CD4-positive, alpha-beta T cell treated with Interleukin-2 at 100 ng/mL for 4 hours (primary cell): ENCODE data around the gene RBM26.

Experiments
- DNase-seq: peaks from one replicate; pipeline ENCODE4 v3.0.0-alpha.2; 2020; ENCODE audit warnings: low spot score

RBM26 gene

GRCh38 chr13:79405831-79406596 is at the start of gene RBM26:
RBM26 (minus strand) TSS chr13:79406255; CDS start chr13:79405774, 481 bp downstream.
- DNase-seq: peak; percentile 97

- no peak for DNase-seq
Observed at GRCh38 chr13:79455331-79455730, 49.3 kb upstream of the RBM26 start.

- DNase-seq: no peak
Observed at GRCh38 chr13:79452239-79452913, 46.3 kb upstream of the RBM26 start.

- peak; percentile 94 for DNase-seq
Observed at GRCh38 chr13:79451500-79451962, 45.5 kb upstream of the RBM26 start.

- DNase-seq: peak; percentile 46
Observed at GRCh38 chr13:79450110-79450509, 44.1 kb upstream of the RBM26 start.

GRCh38 chr13:79448413-79448812 is 42.4 kb upstream of the RBM26 start:
- peak; percentile 13 for DNase-seq

GRCh38 chr13:79447741-79448140 is 41.7 kb upstream of the RBM26 start:
- DNase-seq: no peak

- DNase-seq: no peak
Observed at GRCh38 chr13:79447141-79447540, 41.1 kb upstream of the RBM26 start.

GRCh38 chr13:79445968-79446645 is 40.1 kb upstream of the RBM26 start:
- DNase-seq: peak; percentile 8

GRCh38 chr13:79442706-79443105 is 36.7 kb upstream of the RBM26 start:
- DNase-seq: no peak

- no peak for DNase-seq
Observed at GRCh38 chr13:79442221-79442620, 36.2 kb upstream of the RBM26 start.

GRCh38 chr13:79440958-79441528 is 35.0 kb upstream of the RBM26 start:
- no peak for DNase-seq

GRCh38 chr13:79439275-79439674 is 33.2 kb upstream of the RBM26 start:
- DNase-seq: no peak

GRCh38 chr13:79435561-79435990 is 29.5 kb upstream of the RBM26 start:
- DNase-seq: no peak

GRCh38 chr13:79434556-79434955 is 28.5 kb upstream of the RBM26 start:
- no peak for DNase-seq

- no peak for DNase-seq
Observed at GRCh38 chr13:79432992-79433391, 26.9 kb upstream of the RBM26 start.

GRCh38 chr13:79432086-79432485 is 26.0 kb upstream of the RBM26 start:
- no peak for DNase-seq

GRCh38 chr13:79429309-79429708 is 23.3 kb upstream of the RBM26 start:
- DNase-seq: no peak

GRCh38 chr13:79427883-79428282 is 21.8 kb upstream of the RBM26 start:
- no peak for DNase-seq

- DNase-seq: no peak
Observed at GRCh38 chr13:79427265-79427664, 21.2 kb upstream of the RBM26 start.

GRCh38 chr13:79423801-79424642 is 18.0 kb upstream of the RBM26 start:
- DNase-seq: peak; percentile 60

GRCh38 chr13:79423340-79423739 is 17.3 kb upstream of the RBM26 start:
- DNase-seq: no peak
